ENCODE measurements around the gene ATP6V0E1.

Gene ATP6V0E1

GRCh38 chr5:172983542-172984243 lies at the start of gene ATP6V0E1:
Gene ATP6V0E1, plus strand, starts transcription at chr5:172983771. Its CDS starts 90 bp downstream, at chr5:172983861.
- DNase-seq (ENCODE audit: low read depth in 2 of 2), result peak; percentile 85 to 87

- no peak for DNase-seq (ENCODE audit: low read depth in 2 of 2)
These were observed 48.5 kb upstream of the ATP6V0E1 start for GRCh38 chr5:172935096-172935495.

GRCh38 chr5:172936401-172936800 lies 47.2 kb upstream of the ATP6V0E1 start:
- no peak for DNase-seq (ENCODE audit: low read depth in 2 of 2)

GRCh38 chr5:172939071-172939470 lies 44.5 kb upstream of the ATP6V0E1 start:
- no peak for DNase-seq (ENCODE audit: low read depth in 2 of 2)

GRCh38 chr5:172939611-172940267 lies 43.8 kb upstream of the ATP6V0E1 start:
- DNase-seq (ENCODE audit: low read depth in 2 of 2), result no peak

- DNase-seq (ENCODE audit: low read depth in 2 of 2), result no peak
These were observed 43.1 kb upstream of the ATP6V0E1 start for GRCh38 chr5:172940268-172941066.

GRCh38 chr5:172941067-172941516 lies 42.5 kb upstream of the ATP6V0E1 start:
- no peak for DNase-seq (ENCODE audit: low read depth in 2 of 2)

- no peak for DNase-seq (ENCODE audit: low read depth in 2 of 2)
These were observed 41.0 kb upstream of the ATP6V0E1 start for GRCh38 chr5:172942556-172942955.

- DNase-seq (ENCODE audit: low read depth in 2 of 2), result no peak
These were observed 40.2 kb upstream of the ATP6V0E1 start for GRCh38 chr5:172943283-172943841.

- DNase-seq (ENCODE audit: low read depth in 2 of 2), result no peak
These were observed 39.7 kb upstream of the ATP6V0E1 start for GRCh38 chr5:172943906-172944305.

- no peak for DNase-seq (ENCODE audit: low read depth in 2 of 2)
These were observed 38.8 kb upstream of the ATP6V0E1 start for GRCh38 chr5:172944741-172945140.

GRCh38 chr5:172945151-172945550 lies 38.4 kb upstream of the ATP6V0E1 start:
- DNase-seq (ENCODE audit: low read depth in 2 of 2), result no peak

- DNase-seq (ENCODE audit: low read depth in 2 of 2), result no peak
These were observed 37.4 kb upstream of the ATP6V0E1 start for GRCh38 chr5:172946146-172946545.

GRCh38 chr5:172949426-172949825 lies 34.1 kb upstream of the ATP6V0E1 start:
- DNase-seq (ENCODE audit: low read depth in 2 of 2), result no peak

- no peak for DNase-seq (ENCODE audit: low read depth in 2 of 2)
These were observed 33.2 kb upstream of the ATP6V0E1 start for GRCh38 chr5:172950176-172950965.

- no peak for DNase-seq (ENCODE audit: low read depth in 2 of 2)
These were observed 32.1 kb upstream of the ATP6V0E1 start for GRCh38 chr5:172951371-172952033.

GRCh38 chr5:172952034-172952511 lies 31.5 kb upstream of the ATP6V0E1 start:
- DNase-seq (ENCODE audit: low read depth in 2 of 2), result no peak

- DNase-seq (ENCODE audit: low read depth in 2 of 2), result no peak
These were observed 29.5 kb upstream of the ATP6V0E1 start for GRCh38 chr5:172953776-172954675.

- DNase-seq (ENCODE audit: low read depth in 2 of 2), result no peak
These were observed 28.8 kb upstream of the ATP6V0E1 start for GRCh38 chr5:172954751-172955159.

GRCh38 chr5:172956228-172956627 lies 27.3 kb upstream of the ATP6V0E1 start:
- no peak for DNase-seq (ENCODE audit: low read depth in 2 of 2)

Measured in stimulated activated CD8-positive, alpha-beta memory T cell treated with anti-CD3 and anti-CD28 coated beads, Interleukin-2, amount 100 ng/mL, for 1 hour (primary cell).